ENCODE measurements around the gene CTNNA3.

- TF ChIP-seq CTCF (IDR thresholded peaks at IDR 0.05; ENCODE audit: insufficient read depth, low read length, poor library complexity, severe bottlenecking): no peak
- TF ChIP-seq EZH2phosphoT487 (conservative IDR thresholded peaks at IDR 0.05; ENCODE audit: low read length): no peak
These were observed 1414.7 kb downstream of the CTNNA3 start for GRCh38 chr10:66281327-66281726.
